Tibial artery (tissue), 4 donors: ENCODE measurements around the gene GRIK3.

Experiments used
- DNase-seq, 2 donors: peaks; one replicate each; pipeline ENCODE4 v3.0.0-alpha.2; 2019
- H3K27ac ChIP-seq, 2 donors: fragments of 200-600 bp; sonication (generic) in 1 of 2; 1 replicate in 1 of 2; 2 replicates in 1 of 2; pipeline ENCODE4 v1.5.1; 2018 to 2019; ENCODE audit warnings: mild to moderate bottlenecking in 1 of 2
- H3K27me3 ChIP-seq, 2 donors: fragments of 200-600 bp; sonication (generic) in 1 of 2; one replicate each; pipeline versions ENCODE4 v1.5.1 to v1.6.0; 2016 to 2019
- H3K36me3 ChIP-seq, 3 donors: fragments of 200-600 bp; sonication (generic) in 2 of 3; one replicate each; pipeline ENCODE4 v1.5.1; 2016 to 2019; ENCODE audit warnings: mild to moderate bottlenecking in 2 of 3
- H3K4me1 ChIP-seq, 4 donors: fragments of 200-600 bp; sonication (generic) in 2 of 4; 1 replicate in 3 of 4; 2 replicates in 1 of 4; pipeline ENCODE4 v1.5.1; 2016 to 2019
- H3K4me3 ChIP-seq, 2 donors: fragments of 200-600 bp; sonication (generic) in 1 of 2; 1 replicate in 1 of 2; 2 replicates in 1 of 2; pipeline ENCODE4 v1.5.1; 2018 to 2019; ENCODE audit warnings: mild to moderate bottlenecking in 2 of 2
- H3K9me3 ChIP-seq, 3 donors: fragments of 200-600 bp; sonication (generic) in 1 of 3; one replicate each; pipeline ENCODE4 v1.5.1; 2016 to 2019
- intact Hi-C: fragments of 100-400 bp; cut with DNase I; formaldehyde crosslinking; loops from one replicate; pipeline ENCODE4 v1.15.0; 2023; ENCODE audit warnings: low total_unique reads
- TF ChIP-seq, protein P1 (sequence below), 2 experiments: fragments of 200-600 bp in 1 of 2; fragments of 450-650 bp in 1 of 2; IDR thresholded peaks; one replicate each; pipeline ENCODE4 v1.5.1; 2017 to 2019; ENCODE audit warnings: antibody characterized with exemption in 2 of 2, mild to moderate bottlenecking in 1 of 2, moderate library complexity in 1 of 2

The GRIK3 gene

DNA sequence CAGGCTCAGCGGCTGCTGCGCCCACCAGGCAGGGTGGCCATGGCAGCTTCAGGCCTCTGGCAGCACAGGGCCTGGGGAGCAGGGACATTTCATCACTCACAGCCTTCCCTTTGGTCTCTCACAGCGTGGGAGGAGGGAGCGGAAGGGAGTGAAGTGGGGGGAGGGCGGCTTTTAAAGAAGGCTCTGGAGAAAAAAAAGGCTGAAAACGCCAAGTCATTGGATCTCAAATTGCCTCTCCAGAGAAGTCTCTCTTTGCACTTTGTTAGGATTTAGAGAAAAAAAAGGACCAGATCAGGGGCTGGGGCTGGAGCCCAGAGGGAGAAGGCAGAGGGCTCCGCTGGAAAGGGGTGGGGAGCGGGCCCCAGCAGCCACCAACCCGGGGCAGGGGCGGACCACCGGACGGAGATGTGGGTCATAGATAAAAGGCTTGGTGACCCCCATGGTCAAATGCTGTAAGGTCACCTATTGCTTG lies 209.9 kb downstream of the GRIK3 start:
- DNase-seq, result no peak
- intact Hi-C loops, result no loop called here
- TF ChIP-seq, protein P1, sequence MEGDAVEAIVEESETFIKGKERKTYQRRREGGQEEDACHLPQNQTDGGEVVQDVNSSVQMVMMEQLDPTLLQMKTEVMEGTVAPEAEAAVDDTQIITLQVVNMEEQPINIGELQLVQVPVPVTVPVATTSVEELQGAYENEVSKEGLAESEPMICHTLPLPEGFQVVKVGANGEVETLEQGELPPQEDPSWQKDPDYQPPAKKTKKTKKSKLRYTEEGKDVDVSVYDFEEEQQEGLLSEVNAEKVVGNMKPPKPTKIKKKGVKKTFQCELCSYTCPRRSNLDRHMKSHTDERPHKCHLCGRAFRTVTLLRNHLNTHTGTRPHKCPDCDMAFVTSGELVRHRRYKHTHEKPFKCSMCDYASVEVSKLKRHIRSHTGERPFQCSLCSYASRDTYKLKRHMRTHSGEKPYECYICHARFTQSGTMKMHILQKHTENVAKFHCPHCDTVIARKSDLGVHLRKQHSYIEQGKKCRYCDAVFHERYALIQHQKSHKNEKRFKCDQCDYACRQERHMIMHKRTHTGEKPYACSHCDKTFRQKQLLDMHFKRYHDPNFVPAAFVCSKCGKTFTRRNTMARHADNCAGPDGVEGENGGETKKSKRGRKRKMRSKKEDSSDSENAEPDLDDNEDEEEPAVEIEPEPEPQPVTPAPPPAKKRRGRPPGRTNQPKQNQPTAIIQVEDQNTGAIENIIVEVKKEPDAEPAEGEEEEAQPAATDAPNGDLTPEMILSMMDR (IDR thresholded peaks at IDR 0.05), result no peak
- no peak overlapping the region for H3K4me3 ChIP-seq
- no peaks in the 10 kb centered on the region for H3K36me3 ChIP-seq
- H3K27me3 ChIP-seq, result peaks cover 0 to 44% of the 10 kb centered on the region in 2 donors
- no peaks in the 10 kb centered on the region for H3K4me1 ChIP-seq
- H3K27ac ChIP-seq, result no peak overlapping the region
- H3K9me3 ChIP-seq, result no peaks in the 10 kb centered on the region

DNA sequence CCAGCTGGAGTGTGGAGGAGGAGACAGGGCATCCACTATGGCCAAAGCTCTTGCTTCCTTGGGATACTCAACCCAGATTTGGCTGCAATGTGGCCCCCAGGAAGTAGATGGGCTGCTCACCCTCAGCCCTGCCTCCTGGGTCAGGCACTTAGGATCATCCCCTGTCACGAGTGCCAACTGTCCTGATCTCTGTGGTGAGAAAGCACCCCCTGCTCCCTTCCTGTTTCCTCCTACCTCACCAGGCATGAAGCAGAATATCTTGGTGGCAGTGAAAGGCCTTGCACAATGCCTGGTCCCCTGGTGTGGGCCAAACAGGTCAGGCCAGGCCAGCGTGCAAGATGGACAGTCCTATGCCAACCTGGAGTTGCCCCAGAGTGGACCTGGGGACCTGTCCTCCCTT lies 211.7 kb downstream of the GRIK3 start:
- no peak overlapping the region for H3K27ac ChIP-seq
- H3K4me1 ChIP-seq, result no peaks in the 10 kb centered on the region
- intact Hi-C loops, result no loop called here
- no peaks in the 10 kb centered on the region for H3K36me3 ChIP-seq
- H3K9me3 ChIP-seq, result no peaks in the 10 kb centered on the region
- no peak overlapping the region for H3K4me3 ChIP-seq
- no peak for DNase-seq
- TF ChIP-seq, protein P1 (IDR thresholded peaks at IDR 0.05), result no peak
- H3K27me3 ChIP-seq, result peaks cover 0 to 47% of the 10 kb centered on the region in 2 donors

DNA sequence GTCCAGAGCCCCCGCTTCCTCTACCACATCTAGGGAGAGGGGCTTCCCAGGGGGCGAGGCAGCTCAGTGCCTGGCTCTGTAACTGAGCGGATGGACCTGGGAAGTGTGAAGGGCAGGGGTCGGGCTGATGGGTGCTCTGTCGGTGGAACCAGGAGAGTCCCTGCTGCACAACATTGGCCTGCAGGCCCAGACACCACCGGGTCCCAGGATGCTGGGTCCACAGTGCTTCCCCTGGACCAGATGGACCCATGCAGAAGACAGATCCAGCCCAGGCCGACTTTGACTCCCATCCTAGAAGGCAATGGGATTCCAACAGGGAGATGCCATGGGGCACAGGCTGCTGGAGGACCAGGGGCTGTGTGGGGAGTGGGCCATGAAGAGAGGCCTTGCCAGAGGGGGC lies 212.9 kb downstream of the GRIK3 start:
- no peak overlapping the region for H3K27ac ChIP-seq
- no peaks in the 10 kb centered on the region for H3K9me3 ChIP-seq
- no peaks in the 10 kb centered on the region for H3K36me3 ChIP-seq
- intact Hi-C loops, result no loop called here
- TF ChIP-seq, protein P1 (IDR thresholded peaks at IDR 0.05), result no peak
- no peak overlapping the region for H3K4me3 ChIP-seq
- no peak for DNase-seq
- peaks cover 0 to 47% of the 10 kb centered on the region in 2 donors for H3K27me3 ChIP-seq
- no peaks in the 10 kb centered on the region for H3K4me1 ChIP-seq

DNA sequence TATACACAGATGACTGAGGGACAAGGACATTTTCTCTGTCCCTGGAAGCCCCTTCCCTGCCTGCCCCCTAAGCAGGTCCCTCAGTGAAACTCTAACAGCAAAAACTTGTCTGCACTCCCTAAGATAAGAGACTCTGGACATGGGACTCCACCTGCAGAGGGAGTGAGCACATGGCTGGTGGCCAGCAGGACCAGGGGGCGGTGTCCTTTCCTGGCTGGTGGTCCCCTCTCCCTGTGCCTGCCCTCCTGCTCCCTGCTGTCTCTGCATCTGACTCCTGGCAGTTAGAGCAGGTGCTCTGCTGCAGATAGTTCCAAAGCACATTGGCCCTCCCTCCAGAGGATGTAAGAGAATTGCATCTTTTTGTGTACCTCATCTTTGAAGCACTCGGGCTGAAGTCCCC lies 215.5 kb downstream of the GRIK3 start:
- TF ChIP-seq, protein P1 (IDR thresholded peaks at IDR 0.05), result no peak
- intact Hi-C loops, result no loop called here
- DNase-seq, result no peak

DNA sequence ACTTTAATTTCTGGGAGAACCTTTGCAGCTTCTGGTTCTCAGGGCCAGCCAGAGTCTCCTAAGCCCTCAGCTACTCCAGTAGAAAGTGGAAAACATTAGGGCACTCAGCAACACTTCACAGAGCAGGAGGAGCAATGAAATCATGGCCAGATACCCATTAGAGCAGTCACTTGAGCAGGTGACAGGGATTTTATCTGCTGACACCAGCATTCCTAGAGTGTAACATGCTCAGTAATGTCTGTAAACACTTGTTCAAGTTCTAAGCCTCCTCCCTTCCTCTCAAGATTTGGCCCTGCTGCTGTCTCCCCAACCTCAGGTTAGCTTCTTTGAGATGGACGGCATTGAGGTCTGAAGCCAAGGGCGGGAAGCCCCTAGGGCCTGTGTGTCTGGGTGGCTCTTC lies 218.0 kb downstream of the GRIK3 start:
- no peak overlapping the region for H3K27ac ChIP-seq
- H3K4me1 ChIP-seq, result no peaks in the 10 kb centered on the region
- no peaks in the 10 kb centered on the region for H3K36me3 ChIP-seq
- no peak overlapping the region for H3K4me3 ChIP-seq
- TF ChIP-seq, protein P1 (IDR thresholded peaks at IDR 0.05), result no peak
- H3K9me3 ChIP-seq, result no peaks in the 10 kb centered on the region
- peaks cover 0 to 24% of the 10 kb centered on the region in 2 donors for H3K27me3 ChIP-seq
- no peak for DNase-seq
- intact Hi-C loops, result no loop called here

More for the DNA sequence above, 215.5 kb downstream of the GRIK3 start:
- peaks cover 0 to 37% of the 10 kb centered on the region in 2 donors for H3K27me3 ChIP-seq
- H3K4me3 ChIP-seq, result no peak overlapping the region
- H3K9me3 ChIP-seq, result no peaks in the 10 kb centered on the region
- H3K4me1 ChIP-seq, result no peaks in the 10 kb centered on the region
- no peak overlapping the region for H3K27ac ChIP-seq
- no peaks in the 10 kb centered on the region for H3K36me3 ChIP-seq

DNA sequence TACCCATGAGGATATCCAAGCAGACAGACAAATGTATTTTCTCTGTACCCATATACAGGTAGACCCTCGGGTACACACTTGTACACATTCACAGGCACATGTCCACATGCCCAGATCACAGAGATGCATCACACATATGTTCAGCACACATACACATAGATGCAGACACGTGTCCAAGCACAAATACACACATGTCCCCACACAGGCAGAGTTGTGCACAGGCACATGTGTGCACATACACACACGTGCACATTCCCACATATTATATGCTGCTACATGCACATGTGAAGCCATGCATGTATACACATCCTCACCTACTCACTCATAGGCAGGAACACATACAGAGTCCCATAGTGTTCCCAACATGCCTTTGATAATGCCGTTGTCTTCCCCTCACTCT lies 219.5 kb downstream of the GRIK3 start:
- intact Hi-C loops, result no loop called here
- TF ChIP-seq, protein P1 (IDR thresholded peaks at IDR 0.05), result no peak
- H3K9me3 ChIP-seq, result no peaks in the 10 kb centered on the region

More for the DNA sequence above, 219.5 kb downstream of the GRIK3 start:
- H3K27ac ChIP-seq, result no peak overlapping the region
- no peak overlapping the region for H3K4me3 ChIP-seq
- H3K4me1 ChIP-seq, result no peaks in the 10 kb centered on the region
- peaks cover 0 to 19% of the 10 kb centered on the region in 2 donors for H3K27me3 ChIP-seq
- no peaks in the 10 kb centered on the region for H3K36me3 ChIP-seq
- no peak for DNase-seq
